ENCODE measurements around the gene PDE3A.

PDE3A gene

GRCh38 chr12:20503858-20504257 is 135.5 kb downstream of the PDE3A start:
- Histone ChIP-seq H3K9ac (ENCODE audit: low read depth, low read length) (no peak overlapping the region), H3K9me3 (replicated peaks; ENCODE audit: low read length) (no peaks in the 10 kb centered on the region), H3K27me3 (ENCODE audit: control insufficient read depth, insufficient read depth, low read length) (no peaks in the 10 kb centered on the region), H3K36me3 (ENCODE audit: insufficient read depth, low read length) (no peaks in the 10 kb centered on the region), H3K4me1 (ENCODE audit: control insufficient read depth, insufficient read depth, low read length) (peaks cover 31% of the 10 kb centered on the region), H3K4me2 (ENCODE audit: low read length) (no peak overlapping the region), H3K4me3 (ENCODE audit: low read length) (no peak overlapping the region)

- Histone ChIP-seq H3K4me1 (ENCODE audit: control insufficient read depth, insufficient read depth, low read length) (peaks cover 33% of the 10 kb centered on the region), H3K4me2 (ENCODE audit: low read length) (peak overlapping the region; percentile 6), H3K36me3 (ENCODE audit: insufficient read depth, low read length) (no peaks in the 10 kb centered on the region), H3K4me3 (ENCODE audit: low read length) (no peak overlapping the region), H3K27me3 (ENCODE audit: control insufficient read depth, insufficient read depth, low read length) (no peaks in the 10 kb centered on the region), H3K9ac (ENCODE audit: low read depth, low read length) (no peak overlapping the region), H3K9me3 (replicated peaks; ENCODE audit: low read length) (no peaks in the 10 kb centered on the region)
Observed at GRCh38 chr12:20505056-20505455, 136.7 kb downstream of the PDE3A start.

- Histone ChIP-seq H3K4me2 (ENCODE audit: low read length) (no peak overlapping the region), H3K4me1 (ENCODE audit: control insufficient read depth, insufficient read depth, low read length) (peaks cover 33% of the 10 kb centered on the region), H3K27me3 (ENCODE audit: control insufficient read depth, insufficient read depth, low read length) (no peaks in the 10 kb centered on the region), H3K4me3 (ENCODE audit: low read length) (no peak overlapping the region), H3K36me3 (ENCODE audit: insufficient read depth, low read length) (no peaks in the 10 kb centered on the region), H3K9ac (ENCODE audit: low read depth, low read length) (no peak overlapping the region), H3K9me3 (replicated peaks; ENCODE audit: low read length) (no peaks in the 10 kb centered on the region)
Observed at GRCh38 chr12:20507056-20507455, 138.7 kb downstream of the PDE3A start.

GRCh38 chr12:20507711-20508110 is 139.4 kb downstream of the PDE3A start:
- H3K4me3 ChIP-seq (ENCODE audit: low read length): no peak overlapping the region
- H3K27me3 ChIP-seq (ENCODE audit: control insufficient read depth, insufficient read depth, low read length): no peaks in the 10 kb centered on the region
- H3K36me3 ChIP-seq (ENCODE audit: insufficient read depth, low read length): no peaks in the 10 kb centered on the region
- no peaks in the 10 kb centered on the region for H3K9me3 ChIP-seq (replicated peaks; ENCODE audit: low read length)
- H3K9ac ChIP-seq (ENCODE audit: low read depth, low read length): peak overlapping the region; percentile 24
- H3K4me1 ChIP-seq (ENCODE audit: control insufficient read depth, insufficient read depth, low read length): peaks cover 33% of the 10 kb centered on the region
- peak overlapping the region; percentile 25 for H3K4me2 ChIP-seq (ENCODE audit: low read length)

- no peaks in the 10 kb centered on the region for H3K27me3 ChIP-seq (ENCODE audit: control insufficient read depth, insufficient read depth, low read length)
- H3K36me3 ChIP-seq (ENCODE audit: insufficient read depth, low read length): no peaks in the 10 kb centered on the region
- no peak overlapping the region for H3K4me3 ChIP-seq (ENCODE audit: low read length)
- peak overlapping the region; percentile 24 for H3K9ac ChIP-seq (ENCODE audit: low read depth, low read length)
- no peak overlapping the region for H3K4me2 ChIP-seq (ENCODE audit: low read length)
- no peaks in the 10 kb centered on the region for H3K9me3 ChIP-seq (replicated peaks; ENCODE audit: low read length)
- H3K4me1 ChIP-seq (ENCODE audit: control insufficient read depth, insufficient read depth, low read length): peaks cover 39% of the 10 kb centered on the region
Observed at GRCh38 chr12:20508359-20508758, 140.0 kb downstream of the PDE3A start.

GRCh38 chr12:20508962-20509361 is 140.6 kb downstream of the PDE3A start:
- Histone ChIP-seq H3K27me3 (ENCODE audit: control insufficient read depth, insufficient read depth, low read length) (no peaks in the 10 kb centered on the region), H3K9me3 (replicated peaks; ENCODE audit: low read length) (no peaks in the 10 kb centered on the region), H3K4me2 (ENCODE audit: low read length) (no peak overlapping the region), H3K4me1 (ENCODE audit: control insufficient read depth, insufficient read depth, low read length) (peaks cover 41% of the 10 kb centered on the region), H3K36me3 (ENCODE audit: insufficient read depth, low read length) (no peaks in the 10 kb centered on the region), H3K4me3 (ENCODE audit: low read length) (no peak overlapping the region), H3K9ac (ENCODE audit: low read depth, low read length) (no peak overlapping the region)

GRCh38 chr12:20510811-20511210 is 142.5 kb downstream of the PDE3A start:
- no peaks in the 10 kb centered on the region for H3K9me3 ChIP-seq (replicated peaks; ENCODE audit: low read length)
- peaks cover 27% of the 10 kb centered on the region for H3K4me1 ChIP-seq (ENCODE audit: control insufficient read depth, insufficient read depth, low read length)
- H3K4me2 ChIP-seq (ENCODE audit: low read length): no peak overlapping the region
- H3K27me3 ChIP-seq (ENCODE audit: control insufficient read depth, insufficient read depth, low read length): no peaks in the 10 kb centered on the region
- no peak overlapping the region for H3K9ac ChIP-seq (ENCODE audit: low read depth, low read length)
- H3K4me3 ChIP-seq (ENCODE audit: low read length): no peak overlapping the region
- H3K36me3 ChIP-seq (ENCODE audit: insufficient read depth, low read length): no peaks in the 10 kb centered on the region

- no peaks in the 10 kb centered on the region for H3K9me3 ChIP-seq (replicated peaks; ENCODE audit: low read length)
- no peak overlapping the region for H3K9ac ChIP-seq (ENCODE audit: low read depth, low read length)
Observed at GRCh38 chr12:20513189-20513588, 144.9 kb downstream of the PDE3A start.

GRCh38 chr12:20514598-20514997 is 146.3 kb downstream of the PDE3A start:
- no peak overlapping the region for H3K4me3 ChIP-seq (ENCODE audit: low read length)
- H3K27me3 ChIP-seq (ENCODE audit: control insufficient read depth, insufficient read depth, low read length): no peaks in the 10 kb centered on the region
- H3K4me2 ChIP-seq (ENCODE audit: low read length): no peak overlapping the region
- no peaks in the 10 kb centered on the region for H3K9me3 ChIP-seq (replicated peaks; ENCODE audit: low read length)
- no peak overlapping the region for H3K9ac ChIP-seq (ENCODE audit: low read depth, low read length)
- no peaks in the 10 kb centered on the region for H3K36me3 ChIP-seq (ENCODE audit: insufficient read depth, low read length)
- H3K4me1 ChIP-seq (ENCODE audit: control insufficient read depth, insufficient read depth, low read length): peaks cover 8% of the 10 kb centered on the region

More at GRCh38 chr12:20513189-20513588, 144.9 kb downstream of the PDE3A start:
- Histone ChIP-seq H3K27me3 (ENCODE audit: control insufficient read depth, insufficient read depth, low read length) (no peaks in the 10 kb centered on the region), H3K4me2 (ENCODE audit: low read length) (no peak overlapping the region), H3K36me3 (ENCODE audit: insufficient read depth, low read length) (no peaks in the 10 kb centered on the region), H3K4me3 (ENCODE audit: low read length) (no peak overlapping the region), H3K4me1 (ENCODE audit: control insufficient read depth, insufficient read depth, low read length) (peaks cover 15% of the 10 kb centered on the region)

- Histone ChIP-seq H3K9ac (ENCODE audit: low read depth, low read length) (no peak overlapping the region), H3K9me3 (replicated peaks; ENCODE audit: low read length) (no peaks in the 10 kb centered on the region), H3K36me3 (ENCODE audit: insufficient read depth, low read length) (no peaks in the 10 kb centered on the region), H3K4me3 (ENCODE audit: low read length) (no peak overlapping the region), H3K4me2 (ENCODE audit: low read length) (no peak overlapping the region), H3K27me3 (ENCODE audit: control insufficient read depth, insufficient read depth, low read length) (no peaks in the 10 kb centered on the region), H3K4me1 (ENCODE audit: control insufficient read depth, insufficient read depth, low read length) (peaks cover 31% of the 10 kb centered on the region)
Observed at GRCh38 chr12:20520532-20520931, 152.2 kb downstream of the PDE3A start.

GRCh38 chr12:20523658-20524057 is 155.3 kb downstream of the PDE3A start:
- Histone ChIP-seq H3K4me2 (ENCODE audit: low read length) (peak overlapping the region; percentile 43), H3K36me3 (ENCODE audit: insufficient read depth, low read length) (no peaks in the 10 kb centered on the region), H3K9me3 (replicated peaks; ENCODE audit: low read length) (no peaks in the 10 kb centered on the region), H3K4me1 (ENCODE audit: control insufficient read depth, insufficient read depth, low read length) (peaks cover 47% of the 10 kb centered on the region), H3K9ac (ENCODE audit: low read depth, low read length) (peak overlapping the region; percentile 16), H3K27me3 (ENCODE audit: control insufficient read depth, insufficient read depth, low read length) (no peaks in the 10 kb centered on the region), H3K4me3 (ENCODE audit: low read length) (no peak overlapping the region)

- H3K36me3 ChIP-seq (ENCODE audit: insufficient read depth, low read length): no peaks in the 10 kb centered on the region
- H3K9ac ChIP-seq (ENCODE audit: low read depth, low read length): no peak overlapping the region
- peaks cover 47% of the 10 kb centered on the region for H3K4me1 ChIP-seq (ENCODE audit: control insufficient read depth, insufficient read depth, low read length)
- no peaks in the 10 kb centered on the region for H3K9me3 ChIP-seq (replicated peaks; ENCODE audit: low read length)
- peak overlapping the region; percentile 2 for H3K4me2 ChIP-seq (ENCODE audit: low read length)
- H3K4me3 ChIP-seq (ENCODE audit: low read length): no peak overlapping the region
- no peaks in the 10 kb centered on the region for H3K27me3 ChIP-seq (ENCODE audit: control insufficient read depth, insufficient read depth, low read length)
Observed at GRCh38 chr12:20524113-20524512, 155.8 kb downstream of the PDE3A start.
